GM12801 (cell line): ENCODE measurements around the gene ANK3.

Experiments
- CTCF ChIP-seq: IDR thresholded peaks from one replicate; pipeline ENCODE4 v1.5.1; 2011; ENCODE audit warnings: control low read depth; ENCODE audit not compliant: insufficient read length; ENCODE audit errors: extremely low read depth

Gene ANK3

GRCh38 chr10:60045571-60045970 lies 344.1 kb downstream of the ANK3 start:
- no peak for TF ChIP-seq CTCF

GRCh38 chr10:60044971-60045370 lies 344.7 kb downstream of the ANK3 start:
- no peak for TF ChIP-seq CTCF

- TF ChIP-seq CTCF, result no peak
Observed at GRCh38 chr10:60044242-60044641, 345.4 kb downstream of the ANK3 start.

GRCh38 chr10:60043561-60044241 lies 346.0 kb downstream of the ANK3 start:
- TF ChIP-seq CTCF, result no peak

GRCh38 chr10:60042914-60043313 lies 346.8 kb downstream of the ANK3 start:
- TF ChIP-seq CTCF, result no peak

GRCh38 chr10:60042262-60042661 lies 347.4 kb downstream of the ANK3 start:
- no peak for TF ChIP-seq CTCF

GRCh38 chr10:60041489-60042133 lies 348.1 kb downstream of the ANK3 start:
- no peak for TF ChIP-seq CTCF
